ENCODE measurements around the gene TMEM182.

GRCh38 chr2:102788885-102789260, 27.0 kb downstream of the TMEM182 start:
- TF ChIP-seq, protein P1, sequence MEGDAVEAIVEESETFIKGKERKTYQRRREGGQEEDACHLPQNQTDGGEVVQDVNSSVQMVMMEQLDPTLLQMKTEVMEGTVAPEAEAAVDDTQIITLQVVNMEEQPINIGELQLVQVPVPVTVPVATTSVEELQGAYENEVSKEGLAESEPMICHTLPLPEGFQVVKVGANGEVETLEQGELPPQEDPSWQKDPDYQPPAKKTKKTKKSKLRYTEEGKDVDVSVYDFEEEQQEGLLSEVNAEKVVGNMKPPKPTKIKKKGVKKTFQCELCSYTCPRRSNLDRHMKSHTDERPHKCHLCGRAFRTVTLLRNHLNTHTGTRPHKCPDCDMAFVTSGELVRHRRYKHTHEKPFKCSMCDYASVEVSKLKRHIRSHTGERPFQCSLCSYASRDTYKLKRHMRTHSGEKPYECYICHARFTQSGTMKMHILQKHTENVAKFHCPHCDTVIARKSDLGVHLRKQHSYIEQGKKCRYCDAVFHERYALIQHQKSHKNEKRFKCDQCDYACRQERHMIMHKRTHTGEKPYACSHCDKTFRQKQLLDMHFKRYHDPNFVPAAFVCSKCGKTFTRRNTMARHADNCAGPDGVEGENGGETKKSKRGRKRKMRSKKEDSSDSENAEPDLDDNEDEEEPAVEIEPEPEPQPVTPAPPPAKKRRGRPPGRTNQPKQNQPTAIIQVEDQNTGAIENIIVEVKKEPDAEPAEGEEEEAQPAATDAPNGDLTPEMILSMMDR (IDR thresholded peaks at IDR 0.05) = no peak
- TF ChIP-seq POLR2A (IDR thresholded peaks at IDR 0.05) = no peak

Data from tibial nerve (tissue), 3 donors.